Stimulated activated CD4-positive, alpha-beta T cell treated with anti-CD3 and anti-CD28 coated beads, Interleukin-2, amount 100 ng/mL, for 4 hours (primary cell): ENCODE measurements around the gene CBL.
"Not testable (repeated sequence)": the region's sequence is repeated elsewhere in the genome, so short reads cannot be mapped to it uniquely, and the experiment has no call there.

Source experiments
- DNase-seq: peaks from one replicate; pipeline ENCODE4 v3.0.0-alpha.2; 2020; ENCODE audit warnings: low read depth

CBL gene

DNA sequence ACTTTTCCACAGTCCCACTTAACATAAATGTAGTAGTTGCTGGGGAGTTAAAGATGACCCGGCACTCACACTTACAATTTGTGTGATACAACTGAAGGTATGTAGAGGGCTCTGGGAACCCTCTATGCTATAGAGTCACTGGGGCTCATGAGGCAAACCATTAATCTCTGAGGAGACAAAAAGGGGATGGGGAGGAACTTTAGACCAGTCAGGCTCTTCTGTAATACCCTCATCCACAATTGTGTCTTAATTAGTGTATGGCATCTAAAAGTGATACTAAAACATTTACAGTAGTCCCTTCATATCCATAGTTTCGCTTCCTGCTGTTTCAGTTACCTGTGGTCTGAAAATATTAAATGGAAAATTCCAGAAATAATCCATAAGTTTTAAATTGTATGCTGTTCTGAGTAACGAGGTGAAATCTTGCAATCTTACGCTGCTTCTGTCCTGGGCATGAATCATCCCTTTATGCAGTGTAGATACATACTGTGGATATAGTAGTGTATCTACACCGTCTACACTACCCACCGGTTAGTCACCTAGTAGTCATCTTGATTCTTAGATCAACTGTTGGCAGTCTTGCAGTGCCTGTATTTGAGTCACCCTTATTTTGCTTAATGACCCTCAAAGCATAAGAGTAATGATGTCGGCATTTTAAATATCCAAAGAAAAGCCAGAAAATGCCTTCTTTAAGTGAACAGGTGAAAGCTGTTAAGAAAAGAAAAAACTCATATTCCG, 12.2 kb downstream of the CBL start:
- DNase-seq = peak; percentile 12

GRCh38 chr11:119222308-119222707, 16.2 kb downstream of the CBL start:
- DNase-seq = no peak

GRCh38 chr11:119222891-119223290, 16.8 kb downstream of the CBL start:
- DNase-seq = no peak

GRCh38 chr11:119223856-119224255, 17.7 kb downstream of the CBL start:
- no peak for DNase-seq

DNA sequence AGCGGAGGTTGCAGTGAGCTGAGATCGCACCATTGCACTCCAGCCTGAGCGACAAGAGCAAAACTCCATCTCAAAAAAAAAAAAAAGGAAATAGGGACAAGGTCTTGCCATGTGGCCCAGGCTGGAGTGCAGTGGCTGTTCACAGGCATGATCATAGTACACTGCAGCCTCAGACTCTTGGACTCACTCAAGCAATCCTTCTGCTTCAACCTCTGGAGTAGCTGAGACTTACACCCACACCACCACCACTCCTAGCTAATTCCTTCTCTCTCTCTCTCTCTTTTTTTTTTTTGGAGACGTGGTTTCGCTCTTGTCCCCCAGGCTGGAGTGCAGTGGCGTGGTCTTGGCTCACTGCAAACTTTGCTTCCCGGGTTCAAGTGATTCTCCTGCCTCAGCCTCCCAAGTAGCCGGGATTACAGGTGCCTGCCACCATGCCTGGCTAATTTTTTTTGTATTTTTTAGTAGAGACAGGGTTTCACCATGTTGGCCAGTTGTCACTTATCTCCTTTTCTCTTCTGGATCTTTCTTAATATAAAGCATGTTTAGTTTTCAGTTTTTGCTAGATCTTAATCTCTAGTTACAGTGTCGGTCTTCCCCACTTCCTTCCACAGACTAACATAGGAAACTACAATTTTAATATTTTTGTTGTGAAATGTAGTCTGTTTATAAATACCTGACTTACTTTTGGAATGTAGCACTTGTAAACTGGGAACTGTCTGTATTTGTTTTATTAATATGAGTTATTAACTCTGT, 22.6 kb downstream of the CBL start:
- DNase-seq = not testable (repeated sequence)

- DNase-seq = no peak
Measured at GRCh38 chr11:119229288-119229672, 23.1 kb downstream of the CBL start.

DNA sequence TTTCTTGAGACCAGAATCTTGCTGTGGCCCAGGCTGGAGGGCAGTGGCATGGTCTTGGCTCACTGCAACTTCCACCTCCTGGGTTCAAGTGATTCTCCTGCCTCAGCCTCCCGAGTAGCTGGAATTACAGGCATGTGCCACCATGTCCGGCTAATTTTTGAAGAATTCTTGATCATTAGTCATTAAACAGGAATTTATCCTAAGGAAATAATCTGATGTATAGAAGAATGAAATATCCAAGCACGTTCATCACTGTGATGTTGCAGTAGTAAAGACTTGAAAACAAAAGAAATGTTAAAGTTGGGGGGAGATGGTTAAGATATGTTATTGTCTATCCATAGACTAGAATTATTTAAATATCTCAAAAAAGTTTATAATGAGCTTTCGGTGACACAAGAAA, 23.6 kb downstream of the CBL start:
- no peak for DNase-seq

DNA sequence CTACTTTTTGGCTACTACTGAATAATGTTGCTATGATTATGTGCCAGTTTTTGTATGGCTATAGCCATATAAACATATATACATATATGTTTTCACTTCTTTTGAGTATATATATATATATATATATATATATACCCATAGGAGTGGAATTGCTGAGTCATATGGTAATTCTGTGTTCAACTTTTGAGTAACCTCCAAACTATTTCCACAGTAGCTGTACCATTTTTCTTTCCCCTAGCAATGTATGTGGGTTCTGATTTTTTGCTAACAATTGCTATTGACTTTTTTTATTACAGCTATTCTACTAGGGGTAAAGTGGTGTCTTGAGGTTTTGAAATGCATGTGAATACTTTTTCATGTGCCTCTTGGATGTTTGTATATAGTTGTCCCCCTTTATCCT, 30.4 kb downstream of the CBL start:
- DNase-seq = no peak

DNA sequence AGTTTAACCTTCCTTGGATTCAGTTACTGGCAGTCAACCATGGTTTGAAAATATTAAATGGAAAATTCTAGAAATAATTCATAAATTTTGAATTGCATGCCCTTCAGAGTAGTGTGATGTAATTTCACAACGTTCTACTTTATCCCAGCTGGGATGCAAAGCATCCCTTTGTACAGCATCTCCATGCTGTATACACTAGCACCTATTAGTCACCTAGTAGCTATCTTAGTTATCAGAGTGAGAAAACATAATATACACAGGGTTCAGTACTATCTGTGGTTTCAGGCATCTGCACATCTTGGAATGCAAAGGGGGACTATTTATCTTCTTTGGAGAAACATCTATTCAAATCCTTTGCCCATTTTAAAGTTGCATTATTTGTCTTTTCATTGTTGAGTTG, 30.8 kb downstream of the CBL start:
- no peak for DNase-seq

GRCh38 chr11:119237515-119237914, 31.4 kb downstream of the CBL start:
- no peak for DNase-seq

- DNase-seq = no peak
Measured at GRCh38 chr11:119248750-119249670, 42.9 kb downstream of the CBL start.

DNA sequence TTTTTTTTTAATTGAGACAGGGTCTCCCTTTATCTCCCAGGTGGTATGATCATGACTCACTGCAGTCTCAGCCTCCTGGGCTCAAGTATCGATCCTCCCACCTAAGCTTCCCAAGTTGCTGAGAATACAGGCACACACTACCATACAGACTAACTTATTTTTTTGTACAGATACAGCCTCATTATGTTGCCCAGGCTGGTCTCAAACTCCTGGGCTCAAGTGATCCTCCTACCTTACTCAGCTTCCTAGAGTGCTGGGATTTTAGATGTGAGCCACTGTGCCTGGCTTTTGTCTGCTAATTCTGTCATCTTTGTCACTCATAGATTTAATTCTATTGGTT, 43.5 kb downstream of the CBL start:
- DNase-seq = no peak

DNA sequence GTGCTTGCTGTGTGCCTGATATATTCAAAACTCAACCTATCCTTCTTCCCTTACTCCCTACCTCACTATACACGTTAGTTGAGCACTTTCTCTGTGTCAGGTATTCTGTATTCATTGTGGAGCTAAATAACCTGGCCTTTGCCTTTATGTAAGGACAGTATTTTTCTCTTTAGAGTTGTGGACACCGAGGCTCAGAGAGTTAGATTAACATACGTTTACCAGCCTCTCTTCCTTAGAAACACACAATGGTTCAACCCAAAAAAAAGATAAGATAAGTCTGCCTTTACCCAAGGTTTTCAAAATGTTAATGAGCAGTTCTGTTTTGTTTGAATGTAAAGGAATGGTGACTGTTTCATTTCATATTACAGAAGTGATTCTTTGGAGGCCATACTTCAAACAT, 45.0 kb downstream of the CBL start:
- DNase-seq = no peak

GRCh38 chr11:119254239-119254638, 48.1 kb downstream of the CBL start:
- DNase-seq = peak; percentile 49

DNA sequence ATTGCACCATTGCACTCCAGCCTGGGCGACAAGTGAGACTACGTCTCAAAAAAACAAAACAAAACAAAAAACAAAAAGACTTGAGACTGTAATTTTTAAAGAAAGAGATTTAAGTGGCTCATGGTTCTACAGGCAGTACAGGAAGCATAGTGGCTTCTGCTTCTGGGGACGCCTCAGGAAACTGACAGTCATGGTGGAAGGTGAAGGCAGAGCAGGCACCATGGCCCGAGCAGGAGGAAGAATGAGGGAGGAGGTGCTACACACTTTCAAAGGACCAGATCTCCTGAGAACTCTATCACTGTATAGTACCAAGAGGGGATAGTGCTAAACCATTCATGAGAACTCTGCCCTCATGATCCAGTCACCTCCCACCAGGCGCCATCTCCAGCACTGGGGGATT, 52.0 kb downstream of the CBL start:
- DNase-seq = no peak

- DNase-seq = no peak
Measured at GRCh38 chr11:119258983-119259382, 52.8 kb downstream of the CBL start.

- DNase-seq = no peak
Measured at GRCh38 chr11:119262668-119263351, 56.7 kb downstream of the CBL start.

GRCh38 chr11:119263352-119263940, 57.3 kb downstream of the CBL start:
- no peak for DNase-seq

DNA sequence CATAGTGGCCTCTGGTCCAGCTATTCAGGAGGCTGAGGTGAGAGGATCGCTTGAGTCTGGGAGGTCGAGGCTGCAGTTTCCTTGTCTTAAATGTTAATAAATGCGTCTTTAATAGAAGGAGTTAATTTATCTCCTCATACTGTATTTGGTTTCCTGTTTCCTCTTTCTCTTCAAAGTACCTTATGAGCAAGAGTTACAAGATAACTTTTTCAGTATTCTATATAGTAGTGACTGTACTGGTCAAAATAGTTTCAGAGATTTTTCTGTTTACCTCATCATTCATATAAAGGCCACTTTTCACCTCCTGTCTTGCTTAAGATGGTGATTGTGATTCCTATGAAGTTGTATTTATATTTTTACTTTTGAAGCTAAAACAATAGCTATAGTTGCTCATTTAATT, 59.9 kb downstream of the CBL start:
- no peak for DNase-seq

- no peak for DNase-seq
Measured at GRCh38 chr11:119266517-119267255, 60.5 kb downstream of the CBL start.

- DNase-seq = no peak
Measured at GRCh38 chr11:119267645-119268044, 61.5 kb downstream of the CBL start.
